CD4-positive, alpha-beta T cell (primary cell): ENCODE results near the gene ERCC5. TPM values are rescaled to one million over a fixed set of nuclear protein-coding genes. Genes with fewer than 3 reads are reported as not detected.

Experiments used
- ATAC-seq: fragments of 200-7000 bp; cut with Tn5 transposase; one replicate; pipeline ENCODE4 v1.10.0; 2022; ENCODE audit warnings: mild to moderate bottlenecking; ENCODE audit not compliant: poor library complexity
- CTCF ChIA-PET: fragments of 350-600 bp; sonication (Branson Sonifier 250); formaldehyde crosslinking; loops from one replicate; lab custom pipeline; 2021; ENCODE audit warnings: antibody characterized with exemption, inconsistent platforms; lab: Charles Lee
- POLR2A ChIA-PET: fragments of 350-600 bp; sonication (Branson Sonifier 250); formaldehyde crosslinking; loops from one replicate; lab custom pipeline; 2021; ENCODE audit warnings: antibody characterized with exemption, inconsistent platforms; lab: Charles Lee
- DNase-seq, 14 experiments: peaks; one replicate each; pipeline ENCODE4 v3.0.0-alpha.2; 2013 to 2020; ENCODE audit warnings: mixed read lengths in 2 of 14
- H3K27ac ChIP-seq, 2 donors: one replicate each; pipeline versions ENCODE4 v1.5.1 to v1.7.0; 2013; ENCODE audit warnings: low read length in 2 of 2, low read depth in 1 of 2, mild to moderate bottlenecking in 1 of 2
- H3K27me3 ChIP-seq, 2 experiments: 1 replicate in 1 of 2; 2 replicates in 1 of 2; pipeline versions ENCODE4 v1.6.1 to v1.7.0; 2013; ENCODE audit warnings: low read length in 2 of 2, control low read depth in 1 of 2, mild to moderate bottlenecking in 1 of 2, moderate library complexity in 1 of 2; ENCODE audit not compliant: insufficient read depth in 2 of 2, control insufficient read depth in 1 of 2
- H3K36me3 ChIP-seq: one replicate; pipeline ENCODE4 v1.6.1; 2013; ENCODE audit warnings: low read length, control low read depth; ENCODE audit not compliant: insufficient read depth
- H3K4me1 ChIP-seq: one replicate; pipeline ENCODE4 v1.6.1; 2013; ENCODE audit warnings: low read length, control low read depth; ENCODE audit not compliant: insufficient read depth
- H3K4me3 ChIP-seq: one replicate; pipeline ENCODE4 v1.5.1; 2013; ENCODE audit warnings: mild to moderate bottlenecking, low read length, moderate library complexity
- H3K9me3 ChIP-seq, 2 experiments: 1 replicate in 1 of 2; 2 replicates in 1 of 2; pipeline versions ENCODE4 v1.6.1 to v1.7.0; 2013; ENCODE audit warnings: low read length in 2 of 2, mild to moderate bottlenecking in 2 of 2, control low read depth in 1 of 2, moderate library complexity in 1 of 2; ENCODE audit not compliant: control insufficient read depth in 1 of 2, insufficient read depth in 1 of 2
- H3K27ac Mint-ChIP-seq: one replicate; pipeline ENCODE4 v1.8.0; 2020; ENCODE audit warnings: mixed read lengths
- H3K27me3 Mint-ChIP-seq: one replicate; pipeline ENCODE4 v1.8.0; 2021; ENCODE audit warnings: mixed read lengths
- H3K36me3 Mint-ChIP-seq: one replicate; pipeline ENCODE4 v1.8.0; 2021; ENCODE audit warnings: low read depth, mixed read lengths
- H3K4me1 Mint-ChIP-seq: one replicate; pipeline ENCODE4 v1.8.0; 2021; ENCODE audit warnings: low read depth, mixed read lengths
- H3K4me3 Mint-ChIP-seq: one replicate; pipeline ENCODE4 v1.8.0; 2020; ENCODE audit warnings: mild to moderate bottlenecking, mixed read lengths
- H3K9me3 Mint-ChIP-seq: one replicate; pipeline ENCODE4 v1.8.0; 2020; ENCODE audit warnings: mixed read lengths
- intact Hi-C, 2 experiments: fragments of 100-400 bp; cut with DNase I in 1 of 2; cut with micrococcal nuclease in 1 of 2; formaldehyde crosslinking; loops; one replicate each; pipeline versions ENCODE4 v1.15.1 to v1.9.0; 2023 to 2025; cut with DNase I, micrococcal nuclease
- total RNA-seq, 174 experiments: library from RNA in 2 of 174; stranded (reverse) in 2 of 174; gene quantifications; one replicate each; pipeline ENCODE4 v1.2.3 and lab custom pipeline; 2021 to 2026
- TF ChIP-seq, protein P1 (sequence below): fragments of 200-600 bp; IDR thresholded peaks from one replicate; pipeline ENCODE4 v1.8.0; 2022; ENCODE audit warnings: antibody characterized with exemption, mild to moderate bottlenecking

ERCC5 gene
- total RNA-seq, 2 experiments from 2014 or later, result 129 to 136 TPM

DNA sequence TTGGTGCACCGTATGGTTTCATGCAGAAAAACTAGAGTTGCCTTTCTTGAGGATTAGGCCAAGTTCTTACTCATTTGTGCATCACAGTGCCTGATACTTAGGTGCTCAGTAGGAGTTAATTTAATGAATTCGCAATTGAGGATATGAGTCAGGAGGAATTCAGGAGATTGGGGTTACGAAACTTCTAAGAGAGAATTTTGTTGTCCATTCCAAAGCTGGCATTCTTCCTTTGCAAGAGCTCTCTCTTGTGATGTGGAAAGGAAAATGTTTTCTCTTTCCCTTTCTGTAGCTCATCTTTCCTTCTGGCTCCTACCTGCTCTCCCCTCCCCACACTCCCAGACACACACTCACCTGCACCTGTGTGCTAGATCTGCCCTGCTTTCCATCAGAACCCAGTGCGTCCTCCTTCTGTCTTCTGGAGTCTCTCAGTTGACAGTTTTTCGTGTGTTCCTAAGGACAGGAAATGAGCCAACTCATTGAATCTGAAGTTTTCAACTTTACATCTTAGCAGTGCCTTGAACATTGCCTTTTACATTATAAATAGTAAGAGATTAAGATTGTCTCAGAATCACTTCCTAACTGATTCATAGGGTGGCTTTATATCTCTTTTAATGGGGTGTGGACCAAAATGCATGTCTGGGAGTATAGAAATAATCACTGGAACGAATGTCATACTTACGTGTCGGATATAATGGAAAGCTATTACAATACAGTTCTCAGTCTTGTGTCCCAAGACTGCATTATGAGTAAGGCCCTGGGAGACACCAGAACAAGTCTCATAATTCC lies 19.7 kb upstream of the ERCC5 start:
- H3K27ac ChIP-seq, result no peak overlapping the region
- no peaks in the 10 kb centered on the region for H3K27me3 Mint-ChIP-seq
- H3K9me3 ChIP-seq, result no peaks in the 10 kb centered on the region
- H3K4me3 Mint-ChIP-seq, result no peak overlapping the region
- ATAC-seq (no peak), DNase-seq (no peak)
- H3K27ac Mint-ChIP-seq, result no peak overlapping the region
- no peaks in the 10 kb centered on the region for H3K4me1 Mint-ChIP-seq
- TF ChIP-seq, protein P1, sequence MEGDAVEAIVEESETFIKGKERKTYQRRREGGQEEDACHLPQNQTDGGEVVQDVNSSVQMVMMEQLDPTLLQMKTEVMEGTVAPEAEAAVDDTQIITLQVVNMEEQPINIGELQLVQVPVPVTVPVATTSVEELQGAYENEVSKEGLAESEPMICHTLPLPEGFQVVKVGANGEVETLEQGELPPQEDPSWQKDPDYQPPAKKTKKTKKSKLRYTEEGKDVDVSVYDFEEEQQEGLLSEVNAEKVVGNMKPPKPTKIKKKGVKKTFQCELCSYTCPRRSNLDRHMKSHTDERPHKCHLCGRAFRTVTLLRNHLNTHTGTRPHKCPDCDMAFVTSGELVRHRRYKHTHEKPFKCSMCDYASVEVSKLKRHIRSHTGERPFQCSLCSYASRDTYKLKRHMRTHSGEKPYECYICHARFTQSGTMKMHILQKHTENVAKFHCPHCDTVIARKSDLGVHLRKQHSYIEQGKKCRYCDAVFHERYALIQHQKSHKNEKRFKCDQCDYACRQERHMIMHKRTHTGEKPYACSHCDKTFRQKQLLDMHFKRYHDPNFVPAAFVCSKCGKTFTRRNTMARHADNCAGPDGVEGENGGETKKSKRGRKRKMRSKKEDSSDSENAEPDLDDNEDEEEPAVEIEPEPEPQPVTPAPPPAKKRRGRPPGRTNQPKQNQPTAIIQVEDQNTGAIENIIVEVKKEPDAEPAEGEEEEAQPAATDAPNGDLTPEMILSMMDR, result no peak
- H3K9me3 Mint-ChIP-seq, result no peaks in the 10 kb centered on the region
- peaks cover 15% of the 10 kb centered on the region for H3K36me3 Mint-ChIP-seq
- intact Hi-C loops, result no loop called here
- no peak overlapping the region for H3K4me3 ChIP-seq
- POLR2A ChIA-PET, result no interaction called here
- no peaks in the 10 kb centered on the region for H3K27me3 ChIP-seq
- CTCF ChIA-PET, result no interaction called here
- peaks cover 10% of the 10 kb centered on the region for H3K36me3 ChIP-seq
- no peaks in the 10 kb centered on the region for H3K4me1 ChIP-seq

DNA sequence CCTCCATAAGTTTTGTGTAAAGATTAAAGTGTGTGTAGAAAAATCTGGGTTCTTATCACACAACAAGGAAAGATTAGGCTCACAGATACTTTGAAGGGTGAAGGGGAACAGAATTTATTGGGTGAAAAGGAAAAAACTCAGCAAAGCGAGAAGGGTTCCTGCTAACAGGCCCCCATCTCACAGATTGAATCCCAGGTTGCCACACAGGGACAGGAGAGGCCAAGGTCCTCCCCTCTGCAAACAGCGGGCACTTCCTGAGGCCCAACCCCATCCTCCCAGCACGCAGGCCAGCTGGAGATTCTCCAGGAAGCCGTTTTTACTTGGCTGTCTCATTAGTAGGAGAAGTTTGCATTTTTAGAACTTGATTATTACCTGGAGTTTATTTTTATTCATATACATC lies 15.2 kb upstream of the ERCC5 start:
- no peaks in the 10 kb centered on the region for H3K9me3 ChIP-seq
- DNase-seq (no peak), ATAC-seq (no peak)
- Mint-ChIP-seq H3K9me3 (no peaks in the 10 kb centered on the region), H3K36me3 (peaks cover 10% of the 10 kb centered on the region), H3K4me3 (no peak overlapping the region), H3K27ac (no peak overlapping the region), H3K27me3 (no peaks in the 10 kb centered on the region), H3K4me1 (no peaks in the 10 kb centered on the region)
- ChIA-PET CTCF (no interaction called here), POLR2A (interaction anchor here (0.5 kb wide), 1 partner anchor 1097 kb away, joined by 3 read pairs; no protein-coding TSS in a partner anchor)
- no peak overlapping the region for H3K4me3 ChIP-seq
- no peak overlapping the region for H3K27ac ChIP-seq
- H3K27me3 ChIP-seq, result no peaks in the 10 kb centered on the region
- peaks cover 1% of the 10 kb centered on the region for H3K36me3 ChIP-seq
- H3K4me1 ChIP-seq, result no peaks in the 10 kb centered on the region
- TF ChIP-seq, protein P1, result no peak
- intact Hi-C loops, result no loop called here

GRCh38 chr13:102836471-102836870 lies 9.4 kb upstream of the ERCC5 start:
- Histone ChIP-seq H3K4me3 (no peak overlapping the region), H3K27ac (no peak overlapping the region), H3K36me3 (peaks cover 4% of the 10 kb centered on the region), H3K9me3 (no peaks in the 10 kb centered on the region), H3K4me1 (no peaks in the 10 kb centered on the region), H3K27me3 (no peaks in the 10 kb centered on the region)
- Mint-ChIP-seq H3K4me1 (no peaks in the 10 kb centered on the region), H3K27me3 (no peaks in the 10 kb centered on the region), H3K4me3 (no peak overlapping the region), H3K9me3 (no peaks in the 10 kb centered on the region), H3K27ac (no peak overlapping the region), H3K36me3 (peaks cover 10% of the 10 kb centered on the region)
- ChIA-PET POLR2A (no interaction called here), CTCF (interaction anchor here (1.4 kb wide), 1 partner anchor 11 kb away, joined by 4 read pairs; no protein-coding TSS in a partner anchor)
- DNase-seq (no peak), ATAC-seq (no peak)
- TF ChIP-seq, protein P1, result no peak
- intact Hi-C loops, result no loop called here
